GM23338 (cell line): ENCODE measurements around the gene TNPO3. TPM values are rescaled to one million over a fixed set of nuclear protein-coding genes. Genes with fewer than 3 reads are reported as not detected.

Experiments used
- ATAC-seq: fragments of 200-7000 bp; cut with Tn5 transposase; 3 replicates; pipeline ENCODE4 v1.9.1; 2020
- DNase-seq: peaks from one replicate; pipeline ENCODE4 v3.0.0-alpha.2; 2015; ENCODE audit warnings: low spot score
- H2AFZ ChIP-seq: fragments of 200-600 bp; sonication (generic); 2 replicates; pipeline ENCODE4 v1.8.0; 2016; ENCODE audit warnings: antibody characterized with exemption, mild to moderate bottlenecking, moderate library complexity
- H3F3A ChIP-seq: fragments of 200-600 bp; sonication (generic); replicated peaks from 2 replicates; pipeline ENCODE4 v1.8.0; 2017; ENCODE audit warnings: antibody characterized with exemption, mixed run types, low read depth
- H3K27ac ChIP-seq: fragments of 200-600 bp; sonication (generic); 2 replicates; pipeline ENCODE4 v1.6.1; 2016; ENCODE audit warnings: low read depth
- H3K27me3 ChIP-seq: fragments of 200-600 bp; sonication (generic); 2 replicates; pipeline ENCODE4 v1.8.0; 2016; ENCODE audit warnings: mild to moderate bottlenecking, mixed run types, moderate library complexity; ENCODE audit not compliant: insufficient read depth
- H3K36me3 ChIP-seq: fragments of 200-600 bp; sonication (generic); 2 replicates; pipeline ENCODE4 v1.8.0; 2016; ENCODE audit warnings: mild to moderate bottlenecking; ENCODE audit not compliant: insufficient read depth
- H3K4me1 ChIP-seq: fragments of 200-600 bp; sonication (generic); 2 replicates; pipeline ENCODE4 v1.8.0; 2016; ENCODE audit warnings: mild to moderate bottlenecking, moderate library complexity; ENCODE audit not compliant: insufficient read depth
- H3K4me2 ChIP-seq: fragments of 200-600 bp; sonication (generic); 2 replicates; pipeline ENCODE4 v1.7.1; 2017; ENCODE audit warnings: mixed run types
- H3K4me3 ChIP-seq: fragments of 200-600 bp; sonication (generic); 2 replicates; pipeline ENCODE4 v1.6.1; 2016; ENCODE audit warnings: mixed run types
- H3K79me2 ChIP-seq: fragments of 200-600 bp; sonication (generic); replicated peaks from 2 replicates; pipeline ENCODE4 v1.8.0; 2017; ENCODE audit warnings: mild to moderate bottlenecking; ENCODE audit not compliant: insufficient read depth
- H3K9me2 ChIP-seq: fragments of 200-600 bp; sonication (generic); 2 replicates; pipeline ENCODE4 v1.8.0; 2017; ENCODE audit not compliant: insufficient read depth
- H4K20me1 ChIP-seq: fragments of 200-600 bp; sonication (generic); replicated peaks from 2 replicates; pipeline ENCODE4 v1.8.0; 2017; ENCODE audit warnings: mild to moderate bottlenecking; ENCODE audit not compliant: insufficient read depth
- H3K27ac Mint-ChIP-seq: 2 replicates; pipeline ENCODE4 v1.8.0; 2020; ENCODE audit warnings: inconsistent platforms, mild to moderate bottlenecking, moderate library complexity, mixed read lengths
- H3K27me3 Mint-ChIP-seq: 3 replicates; pipeline ENCODE4 v1.8.0; 2022; ENCODE audit warnings: low read depth, mild to moderate bottlenecking, moderate library complexity, mixed read lengths, inconsistent platforms; ENCODE audit not compliant: insufficient read depth, poor library complexity
- H3K36me3 Mint-ChIP-seq: 3 replicates; pipeline ENCODE4 v1.8.0; 2021; ENCODE audit warnings: low read depth, mild to moderate bottlenecking, inconsistent platforms, moderate library complexity, mixed read lengths
- H3K4me1 Mint-ChIP-seq: 3 replicates; pipeline ENCODE4 v1.8.0; 2020; ENCODE audit warnings: mild to moderate bottlenecking, inconsistent platforms, mixed read lengths
- H3K4me3 Mint-ChIP-seq: 3 replicates; pipeline ENCODE4 v1.8.0; 2021; ENCODE audit warnings: moderate library complexity, mild to moderate bottlenecking, inconsistent platforms, mixed read lengths
- H3K9me3 Mint-ChIP-seq: 3 replicates; pipeline ENCODE4 v1.8.0; 2020; ENCODE audit warnings: moderate library complexity, mild to moderate bottlenecking, inconsistent platforms, mixed read lengths
- CREB1 ChIP-seq: fragments of 250-450 bp; sonication (Bioruptor Pico); IDR thresholded peaks from 2 replicates; pipeline ENCODE4 v1.5.0; 2020; ENCODE audit warnings: low read depth, mild to moderate bottlenecking, moderate library complexity
- ETS1 ChIP-seq: IDR thresholded peaks from 2 replicates; pipeline ENCODE4 v1.6.1; 2016; ENCODE audit warnings: antibody characterized with exemption
- EZH2 ChIP-seq: fragments of 200-600 bp; sonication (generic); IDR thresholded peaks from one replicate; pipeline ENCODE4 v1.8.0; 2017; ENCODE audit warnings: antibody characterized with exemption, mild to moderate bottlenecking, low read depth; ENCODE audit not compliant: unreplicated experiment
- EZH2phosphoT487 ChIP-seq: fragments of 200-600 bp; sonication (generic); IDR thresholded peaks from one replicate; pipeline ENCODE4 v1.8.1; 2018; ENCODE audit warnings: antibody characterized with exemption; ENCODE audit not compliant: unreplicated experiment
- JUNB ChIP-seq: IDR thresholded peaks from one replicate; pipeline ENCODE4 v1.6.1; 2016; ENCODE audit warnings: antibody characterized with exemption; ENCODE audit not compliant: unreplicated experiment
- POLR2AphosphoS5 ChIP-seq: IDR thresholded peaks from 2 replicates; pipeline ENCODE4 v1.6.1; 2016; ENCODE audit warnings: antibody characterized with exemption, low read depth
- STAT1 ChIP-seq: IDR thresholded peaks from one replicate; pipeline ENCODE4 v1.6.1; 2016; ENCODE audit warnings: antibody characterized with exemption; ENCODE audit not compliant: unreplicated experiment
- ZNF114 ChIP-seq: fragments of 250-450 bp; sonication (Bioruptor Pico); IDR thresholded peaks from 2 replicates; pipeline ENCODE4 v1.5.0; 2020; ENCODE audit warnings: mild to moderate bottlenecking, moderate library complexity
- ZNF462 ChIP-seq: fragments of 250-450 bp; sonication (Bioruptor Pico); IDR thresholded peaks from 2 replicates; pipeline ENCODE4 v1.5.0; 2020; ENCODE audit warnings: mild to moderate bottlenecking, moderate library complexity
- polyA plus RNA-seq: library from polyadenylated mRNA; unstranded; fragments of >200 nt; fragmentation: Nextera tagmentation; extraction: Ambion mirVana; gene quantifications from 2 replicates; pipeline ENCODE4 v1.2.1, GENCODE V29; 2016
- total RNA-seq: library from RNA; depleted of rRNA; stranded (reverse); fragments of >200 nt; shearing (Covaris generic); gene quantifications from 2 replicates; pipeline ENCODE4 v1.2.3, GENCODE V29; 2014
- TF ChIP-seq, protein P1 (sequence below), 2 experiments: fragments of 200-600 bp in 1 of 2; sonication (generic) in 1 of 2; conservative IDR thresholded peaks; 2 replicates each; pipeline versions ENCODE4 v1.5.1 to v1.6.1; 2016 to 2017; ENCODE audit warnings: antibody characterized with exemption in 2 of 2, low read depth in 2 of 2, mild to moderate bottlenecking in 2 of 2, moderate library complexity in 1 of 2

Gene TNPO3
- total and polyA plus RNA-seq, 2 experiments from 2014 or later: 38.2 to 127 TPM

DNA sequence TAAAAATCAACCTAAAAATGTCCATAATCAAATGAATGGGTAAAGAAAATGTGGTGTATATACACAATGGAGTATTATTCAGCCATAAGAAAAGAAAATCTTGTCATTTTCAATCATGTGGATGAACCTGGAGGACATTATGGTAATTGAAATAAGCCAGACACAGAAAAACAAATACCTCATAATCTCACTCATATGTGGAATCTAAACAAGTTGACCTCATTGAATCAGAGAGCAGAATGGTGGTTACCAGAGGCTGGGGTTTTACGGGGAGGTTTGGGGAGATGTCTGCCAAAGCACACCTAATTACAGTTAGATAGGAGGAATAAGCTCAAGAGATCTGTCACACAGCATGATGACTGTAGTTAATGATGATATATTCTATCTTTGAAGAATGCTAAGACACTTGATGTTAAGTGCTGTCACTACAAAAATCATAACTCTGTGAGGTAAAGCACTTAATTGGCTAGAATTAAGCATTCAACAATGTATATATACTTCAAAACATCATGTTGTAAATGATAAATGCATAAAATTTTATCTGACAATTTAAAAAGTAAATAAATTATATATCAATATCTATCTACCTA lies 39.1 kb upstream of the TNPO3 start (continued):
- TF ChIP-seq ZNF462 (CRISPR knock-in tag): no peak
- no peak for TF ChIP-seq JUNB
- no peak for TF ChIP-seq ZNF114 (CRISPR knock-in tag)
- no peak for TF ChIP-seq ETS1

- Histone ChIP-seq H3K9me2 (no peaks in the 10 kb centered on the region), H3F3A (no peaks in the 10 kb centered on the region; the same call in 1 of the 2 replicates), H3K36me3 (no peaks in the 10 kb centered on the region), H3K4me1 (no peaks in the 10 kb centered on the region), H2AFZ (peak overlapping the region; percentile 94), H3K4me2 (no peak overlapping the region), H3K27ac (no peak overlapping the region), H3K79me2 (no peaks in the 10 kb centered on the region), H4K20me1 (no peaks in the 10 kb centered on the region), H3K4me3 (no peak overlapping the region), H3K27me3 (no peaks in the 10 kb centered on the region)
- Mint-ChIP-seq H3K36me3 (no peaks in the 10 kb centered on the region), H3K4me1 (peaks cover 4% of the 10 kb centered on the region; the same call in 2 of the 3 replicates), H3K4me3 (no peak overlapping the region), H3K9me3 (peaks cover 3% of the 10 kb centered on the region; the same call in 1 of the 3 replicates), H3K27ac (peak overlapping the region; percentile 49; the same call in 1 of the 2 replicates), H3K27me3 (no peaks in the 10 kb centered on the region)
- DNase-seq (peak; percentile 93), ATAC-seq (peak; percentile 98)
- no peak for TF ChIP-seq CREB1 (CRISPR knock-in tag)
- no peak for TF ChIP-seq POLR2AphosphoS5
- TF ChIP-seq EZH2: no peak
- TF ChIP-seq ETS1: 0 out of 2 replicates have a peak, but pooled peaks have one; percentile 19
- TF ChIP-seq STAT1: no peak
- TF ChIP-seq, protein P1, sequence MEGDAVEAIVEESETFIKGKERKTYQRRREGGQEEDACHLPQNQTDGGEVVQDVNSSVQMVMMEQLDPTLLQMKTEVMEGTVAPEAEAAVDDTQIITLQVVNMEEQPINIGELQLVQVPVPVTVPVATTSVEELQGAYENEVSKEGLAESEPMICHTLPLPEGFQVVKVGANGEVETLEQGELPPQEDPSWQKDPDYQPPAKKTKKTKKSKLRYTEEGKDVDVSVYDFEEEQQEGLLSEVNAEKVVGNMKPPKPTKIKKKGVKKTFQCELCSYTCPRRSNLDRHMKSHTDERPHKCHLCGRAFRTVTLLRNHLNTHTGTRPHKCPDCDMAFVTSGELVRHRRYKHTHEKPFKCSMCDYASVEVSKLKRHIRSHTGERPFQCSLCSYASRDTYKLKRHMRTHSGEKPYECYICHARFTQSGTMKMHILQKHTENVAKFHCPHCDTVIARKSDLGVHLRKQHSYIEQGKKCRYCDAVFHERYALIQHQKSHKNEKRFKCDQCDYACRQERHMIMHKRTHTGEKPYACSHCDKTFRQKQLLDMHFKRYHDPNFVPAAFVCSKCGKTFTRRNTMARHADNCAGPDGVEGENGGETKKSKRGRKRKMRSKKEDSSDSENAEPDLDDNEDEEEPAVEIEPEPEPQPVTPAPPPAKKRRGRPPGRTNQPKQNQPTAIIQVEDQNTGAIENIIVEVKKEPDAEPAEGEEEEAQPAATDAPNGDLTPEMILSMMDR (conservative IDR thresholded peaks at IDR 0.05; ENCODE audit: low read depth in 2 of 2): peak; percentile 98 to 100
- no peak for TF ChIP-seq EZH2phosphoT487
Observed at GRCh38 chr7:129091484-129092002, 36.6 kb upstream of the TNPO3 start.
